Measurements from ENCODE around the gene SPACDR.

GRCh38 chr7:100513212-100513810 lies 49.3 kb upstream of the SPACDR start:
- TF ChIP-seq BHLHE40 (IDR thresholded peaks at IDR 0.05; ENCODE audit: borderline replicate concordance) (no peak), SP1 (IDR thresholded peaks at IDR 0.05) (no peak), ZNF384 (IDR thresholded peaks at IDR 0.05) (no peak), FOXM1 (IDR thresholded peaks at IDR 0.05; ENCODE audit: borderline replicate concordance) (no peak), FOXK2 (IDR thresholded peaks at IDR 0.05) (no peak), TARDBP (IDR thresholded peaks at IDR 0.05) (no peak)

All from HEK293T (cell line).